ENCODE results near the gene TBPL1. TPM values are rescaled to one million over a fixed set of nuclear protein-coding genes. Genes with fewer than 3 reads are reported as not detected.
"Not testable (repeated sequence)": the region's sequence is repeated elsewhere in the genome, so short reads cannot be mapped to it uniquely, and the experiment has no call there.

Gene TBPL1
- total and polyA plus RNA-seq, 8 donors, result 20.4 to 58.8 (median 52.0) TPM

GRCh38 chr6:133923938-133924593, 29.0 kb upstream of the TBPL1 start:
- Histone ChIP-seq H3K36me3 (no peaks in the 10 kb centered on the region), H3K9me3 (no peaks in the 10 kb centered on the region), H3K27ac (no peak overlapping the region), H3K27me3 (peaks cover 0 to 16% of the 10 kb centered on the region in 2 donors), H3K4me3 (no peak overlapping the region), H3K4me1 (no peaks in the 10 kb centered on the region)
- peak in 2 of 4 donors; percentile 72 to 84 for DNase-seq
- TF ChIP-seq, protein P1, sequence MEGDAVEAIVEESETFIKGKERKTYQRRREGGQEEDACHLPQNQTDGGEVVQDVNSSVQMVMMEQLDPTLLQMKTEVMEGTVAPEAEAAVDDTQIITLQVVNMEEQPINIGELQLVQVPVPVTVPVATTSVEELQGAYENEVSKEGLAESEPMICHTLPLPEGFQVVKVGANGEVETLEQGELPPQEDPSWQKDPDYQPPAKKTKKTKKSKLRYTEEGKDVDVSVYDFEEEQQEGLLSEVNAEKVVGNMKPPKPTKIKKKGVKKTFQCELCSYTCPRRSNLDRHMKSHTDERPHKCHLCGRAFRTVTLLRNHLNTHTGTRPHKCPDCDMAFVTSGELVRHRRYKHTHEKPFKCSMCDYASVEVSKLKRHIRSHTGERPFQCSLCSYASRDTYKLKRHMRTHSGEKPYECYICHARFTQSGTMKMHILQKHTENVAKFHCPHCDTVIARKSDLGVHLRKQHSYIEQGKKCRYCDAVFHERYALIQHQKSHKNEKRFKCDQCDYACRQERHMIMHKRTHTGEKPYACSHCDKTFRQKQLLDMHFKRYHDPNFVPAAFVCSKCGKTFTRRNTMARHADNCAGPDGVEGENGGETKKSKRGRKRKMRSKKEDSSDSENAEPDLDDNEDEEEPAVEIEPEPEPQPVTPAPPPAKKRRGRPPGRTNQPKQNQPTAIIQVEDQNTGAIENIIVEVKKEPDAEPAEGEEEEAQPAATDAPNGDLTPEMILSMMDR (IDR thresholded peaks at IDR 0.05), result peak; percentile 76 to 85
- ATAC-seq, result peak; percentile 97
- intact Hi-C loops (cut with DNase I), result loop anchor here in 1 of 2 donors (2.0 to 10.0 kb wide), 2 partner anchors 141 to 173 kb away; no protein-coding TSS in a partner anchor

- intact Hi-C loops (cut with DNase I); H3K9me3 ChIP-seq; DNase-seq; H3K4me1 ChIP-seq; H3K36me3 ChIP-seq; H3K27ac ChIP-seq; H3K4me3 ChIP-seq; ATAC-seq: not testable (repeated sequence)
- H3K27me3 ChIP-seq, result peaks cover 0 to 16% of the 10 kb centered on the region in 2 donors
Observed at GRCh38 chr6:133931221-133931620, 21.8 kb upstream of the TBPL1 start.

- H3K9me3 ChIP-seq; H3K27me3 ChIP-seq; ATAC-seq; DNase-seq; intact Hi-C loops (cut with DNase I); H3K27ac ChIP-seq; H3K4me1 ChIP-seq; H3K36me3 ChIP-seq; H3K4me3 ChIP-seq: not testable (repeated sequence)
Observed at GRCh38 chr6:133936352-133936751, 16.7 kb upstream of the TBPL1 start.

DNA sequence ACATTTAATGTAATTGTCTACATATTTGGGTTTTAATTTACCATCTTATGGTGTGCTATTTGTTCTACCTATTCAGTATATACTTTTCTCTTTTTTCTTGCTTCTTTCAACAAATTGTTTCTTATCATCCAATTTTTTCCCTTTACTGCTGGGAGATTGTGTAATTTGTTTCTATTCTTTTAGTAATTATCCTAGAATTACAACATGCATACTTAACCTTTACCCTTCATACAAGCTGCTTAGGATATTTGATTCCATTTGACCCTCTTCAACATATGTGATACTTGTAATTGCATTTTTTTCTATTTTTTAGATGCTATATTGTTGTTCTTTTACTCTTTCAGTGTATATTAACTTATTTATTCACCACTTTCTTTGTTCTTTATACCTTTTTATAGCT, 15.1 kb upstream of the TBPL1 start:
- no peak for ATAC-seq
- Histone ChIP-seq H3K9me3 (peaks cover 0 to 5% of the 10 kb centered on the region in 2 donors), H3K27me3 (no peaks in the 10 kb centered on the region), H3K36me3 (no peaks in the 10 kb centered on the region), H3K4me3 (no peak overlapping the region), H3K4me1 (no peaks in the 10 kb centered on the region), H3K27ac (no peak overlapping the region)
- intact Hi-C loops (cut with DNase I), result no loop called here
- TF ChIP-seq, protein P1 (IDR thresholded peaks at IDR 0.05), result no peak
- peak in 1 of 4 donors; percentile 30 for DNase-seq

DNA sequence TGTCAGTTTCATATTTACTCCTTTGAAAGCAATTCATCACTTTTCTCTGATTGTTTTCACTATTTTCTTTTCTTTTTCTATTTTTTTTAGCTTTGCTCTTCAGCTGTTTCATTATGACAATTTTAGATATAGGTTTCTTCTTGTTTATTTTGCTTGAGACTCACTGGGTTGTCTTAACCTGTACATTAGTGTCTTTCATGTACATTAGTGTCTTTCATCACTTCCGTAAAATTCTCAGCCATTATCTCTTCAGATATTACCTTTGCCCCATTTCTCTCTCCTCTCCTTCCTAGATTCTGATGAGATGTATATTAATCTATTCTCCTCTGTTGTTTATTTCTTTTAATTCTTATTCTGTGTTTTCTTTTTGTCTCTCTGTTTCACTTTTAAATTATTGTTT, 14.5 kb upstream of the TBPL1 start:
- H3K9me3 ChIP-seq, result peaks cover 0 to 3% of the 10 kb centered on the region in 2 donors
- no peaks in the 10 kb centered on the region for H3K4me1 ChIP-seq
- DNase-seq (no peak), ATAC-seq (no peak)
- no peak overlapping the region for H3K27ac ChIP-seq
- intact Hi-C loops (cut with DNase I), result no loop called here
- no peak overlapping the region for H3K4me3 ChIP-seq
- TF ChIP-seq, protein P1 (IDR thresholded peaks at IDR 0.05), result no peak
- H3K36me3 ChIP-seq, result no peaks in the 10 kb centered on the region
- no peaks in the 10 kb centered on the region for H3K27me3 ChIP-seq

DNA sequence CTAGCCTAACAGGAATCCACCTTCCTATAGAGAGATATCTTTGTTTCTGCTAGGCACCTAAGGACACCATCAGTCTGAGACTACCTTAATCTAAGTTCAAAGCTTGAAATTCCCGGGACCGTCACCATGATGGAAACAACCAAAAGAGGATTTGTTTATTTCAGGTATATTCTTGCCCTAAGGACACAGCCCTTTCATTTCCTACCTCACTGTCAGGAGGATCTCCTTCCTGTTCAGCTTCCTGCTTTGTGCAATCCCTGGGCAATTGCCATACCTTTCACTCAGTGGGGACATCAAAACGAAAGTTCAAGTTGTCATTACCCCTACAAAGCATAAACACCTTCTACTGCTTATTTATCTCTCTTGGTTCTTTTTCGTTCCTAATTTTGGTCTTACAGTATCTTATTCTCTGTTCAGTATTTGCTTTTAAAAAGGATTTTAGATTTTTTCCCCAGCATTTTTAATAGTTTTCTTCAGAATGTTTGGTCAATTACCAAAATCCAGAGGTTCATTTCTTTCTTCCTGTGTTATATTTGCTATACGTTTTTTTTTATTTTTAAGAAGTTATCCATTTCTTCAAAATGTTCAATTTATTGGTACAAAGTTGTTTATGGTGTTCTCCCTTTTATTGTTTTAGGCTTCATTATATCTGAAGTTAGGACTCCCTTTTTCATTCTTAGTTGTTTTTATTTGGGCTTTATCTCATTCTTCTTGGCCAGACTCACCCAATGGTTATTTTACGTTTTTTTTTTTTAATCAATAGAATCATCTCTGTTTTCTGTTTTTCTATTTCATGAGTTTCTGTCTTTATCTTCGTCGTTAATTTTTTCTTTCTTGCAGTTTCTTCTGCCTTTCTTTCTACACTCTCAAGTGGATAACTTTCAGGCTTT, 13.0 kb upstream of the TBPL1 start:
- DNase-seq, result no peak
- no peak overlapping the region for H3K27ac ChIP-seq
- TF ChIP-seq, protein P1 (IDR thresholded peaks at IDR 0.05), result no peak

More for the DNA sequence above, 13.0 kb upstream of the TBPL1 start:
- Histone ChIP-seq H3K4me1 (no peaks in the 10 kb centered on the region), H3K27me3 (no peaks in the 10 kb centered on the region), H3K9me3 (peaks cover 0 to 3% of the 10 kb centered on the region in 2 donors), H3K4me3 (no peak overlapping the region), H3K36me3 (no peaks in the 10 kb centered on the region)
- intact Hi-C loops (cut with DNase I), result no loop called here
- no peak for ATAC-seq

Measured in left lung (tissue), 10 donors.